Nephron (organoid): Measurements from ENCODE around the gene FASN.

Experiments used
- H3K27ac Mint-ChIP-seq, 3 experiments: 2 replicates each; pipeline ENCODE4 v1.8.0; 2020; ENCODE audit warnings: mixed read lengths in 3 of 3, mild to moderate bottlenecking in 2 of 3, moderate library complexity in 1 of 3
- H3K27me3 Mint-ChIP-seq: 2 replicates; pipeline ENCODE4 v1.8.0; 2021; ENCODE audit warnings: low read depth, mild to moderate bottlenecking, moderate library complexity, mixed read lengths
- H3K36me3 Mint-ChIP-seq: 2 replicates; pipeline ENCODE4 v1.8.0; 2020; ENCODE audit warnings: low read depth, mixed read lengths
- H3K4me1 Mint-ChIP-seq: 2 replicates; pipeline ENCODE4 v1.8.0; 2020; ENCODE audit warnings: mixed read lengths
- H3K4me3 Mint-ChIP-seq, 3 experiments: 2 replicates each; pipeline ENCODE4 v1.8.0; 2020; ENCODE audit warnings: mild to moderate bottlenecking in 3 of 3, mixed read lengths in 3 of 3, moderate library complexity in 2 of 3
- H3K9me3 Mint-ChIP-seq: 2 replicates; pipeline ENCODE4 v1.8.0; 2020; ENCODE audit warnings: mixed read lengths
- CTCF ChIP-seq, 3 experiments: fragments of 200-600 bp; sonication (generic); IDR thresholded peaks; one replicate each; pipeline ENCODE4 v1.5.0; 2021; ENCODE audit warnings: antibody characterized with exemption in 3 of 3; ENCODE audit not compliant: unreplicated experiment in 3 of 3

FASN gene

GRCh38 chr17:82084373-82085030 is 13.5 kb downstream of the FASN start:
- H3K27ac Mint-ChIP-seq, result no peak overlapping the region
- TF ChIP-seq CTCF (IDR thresholded peaks at IDR 0.05; ENCODE audit: unreplicated experiment in 3 of 3), result no peak
- peaks cover 11% of the 10 kb centered on the region for H3K36me3 Mint-ChIP-seq
- H3K9me3 Mint-ChIP-seq, result no peaks in the 10 kb centered on the region
- H3K4me1 Mint-ChIP-seq, result no peaks in the 10 kb centered on the region
- no peaks in the 10 kb centered on the region for H3K27me3 Mint-ChIP-seq
- no peak overlapping the region for H3K4me3 Mint-ChIP-seq

- H3K27me3 Mint-ChIP-seq, result no peaks in the 10 kb centered on the region
- H3K4me1 Mint-ChIP-seq, result no peaks in the 10 kb centered on the region
- TF ChIP-seq CTCF (IDR thresholded peaks at IDR 0.05; ENCODE audit: unreplicated experiment in 3 of 3), result no peak
- no peaks in the 10 kb centered on the region for H3K9me3 Mint-ChIP-seq
- no peak overlapping the region for H3K27ac Mint-ChIP-seq
- peaks cover 11% of the 10 kb centered on the region for H3K36me3 Mint-ChIP-seq
- H3K4me3 Mint-ChIP-seq, result no peak overlapping the region
These were observed 14.3 kb downstream of the FASN start for GRCh38 chr17:82083533-82084359.

GRCh38 chr17:82083009-82083408 is 15.0 kb downstream of the FASN start:
- Mint-ChIP-seq H3K9me3 (no peaks in the 10 kb centered on the region), H3K27ac (no peak overlapping the region), H3K4me3 (no peak overlapping the region), H3K4me1 (peaks cover 4% of the 10 kb centered on the region), H3K27me3 (no peaks in the 10 kb centered on the region), H3K36me3 (peaks cover 12% of the 10 kb centered on the region)
- TF ChIP-seq CTCF (IDR thresholded peaks at IDR 0.05; ENCODE audit: unreplicated experiment in 3 of 3), result no peak

GRCh38 chr17:82082456-82082855 is 15.6 kb downstream of the FASN start:
- TF ChIP-seq CTCF (IDR thresholded peaks at IDR 0.05; ENCODE audit: unreplicated experiment in 3 of 3), result no peak
- Mint-ChIP-seq H3K4me1 (peaks cover 9% of the 10 kb centered on the region), H3K4me3 (no peak overlapping the region), H3K27ac (no peak overlapping the region), H3K36me3 (peaks cover 15% of the 10 kb centered on the region), H3K27me3 (no peaks in the 10 kb centered on the region), H3K9me3 (no peaks in the 10 kb centered on the region)

- H3K9me3 Mint-ChIP-seq, result no peaks in the 10 kb centered on the region
- H3K36me3 Mint-ChIP-seq, result peaks cover 15% of the 10 kb centered on the region
- H3K4me1 Mint-ChIP-seq, result peaks cover 9% of the 10 kb centered on the region
- no peaks in the 10 kb centered on the region for H3K27me3 Mint-ChIP-seq
- TF ChIP-seq CTCF (IDR thresholded peaks at IDR 0.05; ENCODE audit: unreplicated experiment in 3 of 3), result no peak
- no peak overlapping the region for H3K4me3 Mint-ChIP-seq
- no peak overlapping the region for H3K27ac Mint-ChIP-seq
These were observed 16.1 kb downstream of the FASN start for GRCh38 chr17:82081966-82082365.
